ENCODE measurements around the gene GRK4.

DNA sequence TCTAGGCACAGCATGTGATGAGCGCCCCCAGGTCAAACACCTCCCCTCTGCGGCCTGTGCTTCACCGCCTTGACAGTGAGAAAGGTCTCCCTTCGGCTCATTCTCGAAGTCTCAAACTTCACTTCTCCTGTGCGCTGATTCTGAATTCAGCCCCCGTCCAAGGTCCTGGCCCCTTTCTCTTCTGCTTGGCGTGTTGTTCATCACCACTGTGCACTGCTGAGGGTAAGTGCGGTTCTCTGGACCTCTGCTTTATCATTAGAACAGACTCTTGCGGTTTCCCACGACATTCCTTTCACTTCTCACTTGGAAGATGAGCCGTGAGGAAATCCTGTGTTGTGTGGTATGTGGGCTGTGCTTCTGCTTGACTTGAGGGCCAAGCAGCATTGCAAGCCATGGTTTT is 99.1 kb downstream of the GRK4 start:
- TF ChIP-seq, protein P1, sequence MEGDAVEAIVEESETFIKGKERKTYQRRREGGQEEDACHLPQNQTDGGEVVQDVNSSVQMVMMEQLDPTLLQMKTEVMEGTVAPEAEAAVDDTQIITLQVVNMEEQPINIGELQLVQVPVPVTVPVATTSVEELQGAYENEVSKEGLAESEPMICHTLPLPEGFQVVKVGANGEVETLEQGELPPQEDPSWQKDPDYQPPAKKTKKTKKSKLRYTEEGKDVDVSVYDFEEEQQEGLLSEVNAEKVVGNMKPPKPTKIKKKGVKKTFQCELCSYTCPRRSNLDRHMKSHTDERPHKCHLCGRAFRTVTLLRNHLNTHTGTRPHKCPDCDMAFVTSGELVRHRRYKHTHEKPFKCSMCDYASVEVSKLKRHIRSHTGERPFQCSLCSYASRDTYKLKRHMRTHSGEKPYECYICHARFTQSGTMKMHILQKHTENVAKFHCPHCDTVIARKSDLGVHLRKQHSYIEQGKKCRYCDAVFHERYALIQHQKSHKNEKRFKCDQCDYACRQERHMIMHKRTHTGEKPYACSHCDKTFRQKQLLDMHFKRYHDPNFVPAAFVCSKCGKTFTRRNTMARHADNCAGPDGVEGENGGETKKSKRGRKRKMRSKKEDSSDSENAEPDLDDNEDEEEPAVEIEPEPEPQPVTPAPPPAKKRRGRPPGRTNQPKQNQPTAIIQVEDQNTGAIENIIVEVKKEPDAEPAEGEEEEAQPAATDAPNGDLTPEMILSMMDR (IDR thresholded peaks at IDR 0.05) = no peak
- TF ChIP-seq EZH2 (IDR thresholded peaks at IDR 0.05; ENCODE audit: borderline replicate concordance, insufficient read depth, low read depth, low read length, poor library complexity, severe bottlenecking) = no peak
